Heart left ventricle (tissue), 13 donors: ENCODE results near the gene RRM1.

Experiments
- CTCF ChIP-seq, 12 donors: fragments of 200-600 bp; sonication (generic) in 4 of 12; IDR thresholded peaks; one replicate each; pipeline versions ENCODE4 v1.5.0 to v1.8.0; 2018 to 2022; ENCODE audit warnings: antibody characterized with exemption in 12 of 12, mild to moderate bottlenecking in 5 of 12
- POLR2A ChIP-seq, 2 donors: fragments of 450-650 bp; IDR thresholded peaks; one replicate each; pipeline ENCODE4 v1.6.1; 2017; ENCODE audit warnings: antibody characterized with exemption in 2 of 2, mild to moderate bottlenecking in 2 of 2, moderate library complexity in 2 of 2
- donor health status: ischemic (EF 13 %, LVEDD 7.1; RV severe dilation, severe dysfunction).
- donor health status: DM: no; HTN: yes; CAD: no.
- donor health status: DM: no; HTN: no; CAD: no.
- donor health status: ischemic (EF 25% LVEDD 6.9; RV normal size, moderate dysfunction).
- donor health status: ischemic (EF 25% LVEDD 5.7; RV mildly dilated, moderate dysfunction).
- donor health status: ischemic (EF 35%, LVEDD 5.7; RV mildly dilated, moderate dysfunction).
- donor health status: nonischemic (EF 11% LVEDD 7.7; RV severe dilation, severe dysfunction).
- donor health status: DM: yes; HTN: yes; CAD: no.
- donor health status: PGD.
- donor health status: ischemic (EF 29% LVEDD 5.4; RV normal size, mild dysfunction).
- donor health status: nonischemic (EF 23%, LVEDD 6.1; RV moderate dilation, normal function).

DNA sequence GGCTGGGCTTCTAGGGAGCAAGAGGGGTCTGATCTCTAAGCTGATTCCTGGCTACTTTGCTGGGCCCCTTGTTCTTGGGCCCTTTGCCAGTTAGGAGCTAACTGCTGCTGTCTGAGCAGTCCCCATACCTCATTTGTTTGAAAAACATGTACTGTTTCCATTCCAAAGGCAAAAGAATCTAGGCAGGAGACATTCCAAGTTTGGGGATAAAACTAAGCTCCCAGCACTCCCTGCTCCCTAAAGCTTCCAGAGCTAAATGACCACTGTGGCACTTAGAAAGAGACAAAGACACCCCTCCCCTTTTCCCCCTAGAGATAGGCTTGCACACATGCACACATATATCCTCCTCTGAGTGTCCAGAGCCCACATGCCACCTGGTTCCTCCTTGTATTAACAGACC is 22.7 kb upstream of the RRM1 start:
- TF ChIP-seq CTCF (IDR thresholded peaks at IDR 0.05), result no peak
- TF ChIP-seq POLR2A (IDR thresholded peaks at IDR 0.05), result no peak
